Renal pelvis (tissue), 4 donors: ENCODE measurements around the gene VSIG10L2. TPM values are rescaled to one million over a fixed set of nuclear protein-coding genes. Genes with fewer than 3 reads are reported as not detected.
"Not testable (repeated sequence)": the region's sequence is repeated elsewhere in the genome, so short reads cannot be mapped to it uniquely, and the experiment has no call there.

Source experiments
- DNase-seq: peaks from one replicate; pipeline ENCODE4 v3.0.0-alpha.2; 2013
- polyA plus RNA-seq, 3 donors: library from polyadenylated mRNA; unstranded; fragments of 120-200 nt; gene quantifications; one replicate each; pipeline ENCODE4 v1.2.1, GENCODE V29; 2013; ENCODE audit not compliant: insufficient read length in 3 of 3

VSIG10L2 gene
- polyA plus RNA-seq, 3 donors: 0.06 TPM; not detected in 2

GRCh38 chr11:125967515-125967914 lies 21.7 kb downstream of the VSIG10L2 start:
- DNase-seq: no peak

DNA sequence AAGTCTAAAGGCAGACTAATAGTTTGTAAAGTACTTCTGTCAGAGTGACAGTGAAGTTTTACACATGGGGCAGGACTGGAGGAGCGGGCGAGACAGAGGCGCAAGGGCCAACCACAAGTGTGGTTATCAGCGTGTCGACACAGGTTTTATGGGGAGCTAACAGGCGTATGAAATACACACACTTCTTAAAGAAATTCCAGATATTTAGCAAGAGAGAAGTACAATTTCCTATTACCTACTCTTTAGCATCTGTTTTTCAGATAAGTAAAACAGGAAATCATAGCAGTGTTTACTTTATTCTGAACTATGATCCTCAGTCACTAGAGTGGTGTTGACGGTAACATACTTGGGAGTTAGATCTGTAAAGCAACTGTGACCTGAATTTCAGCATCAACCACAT lies 22.5 kb downstream of the VSIG10L2 start:
- DNase-seq: peak; percentile 11

- DNase-seq: no peak
Observed at GRCh38 chr11:125971618-125972017, 25.8 kb downstream of the VSIG10L2 start.

GRCh38 chr11:125974284-125974683 lies 28.4 kb downstream of the VSIG10L2 start:
- DNase-seq: no peak

GRCh38 chr11:125975634-125976033 lies 29.8 kb downstream of the VSIG10L2 start:
- no peak for DNase-seq

GRCh38 chr11:125976156-125976555 lies 30.3 kb downstream of the VSIG10L2 start:
- DNase-seq: no peak

DNA sequence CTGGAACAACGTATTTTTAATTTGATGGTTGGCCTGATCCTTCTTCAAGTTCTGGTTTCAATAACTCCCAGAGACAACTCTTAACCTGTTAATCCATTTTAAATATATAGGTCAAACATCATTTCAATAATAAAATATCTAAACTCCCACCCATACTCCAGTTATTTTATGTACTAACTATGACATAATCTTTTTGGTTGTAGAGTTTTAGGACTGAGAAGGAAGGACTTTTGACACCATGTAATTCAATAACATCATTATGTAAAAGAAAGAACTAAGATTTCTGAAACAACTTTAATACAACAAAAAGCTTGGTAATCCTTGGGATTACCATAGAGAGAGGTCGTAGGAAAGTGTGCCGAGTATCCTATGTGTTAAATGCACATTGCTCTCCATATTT lies 31.5 kb downstream of the VSIG10L2 start:
- DNase-seq: no peak

DNA sequence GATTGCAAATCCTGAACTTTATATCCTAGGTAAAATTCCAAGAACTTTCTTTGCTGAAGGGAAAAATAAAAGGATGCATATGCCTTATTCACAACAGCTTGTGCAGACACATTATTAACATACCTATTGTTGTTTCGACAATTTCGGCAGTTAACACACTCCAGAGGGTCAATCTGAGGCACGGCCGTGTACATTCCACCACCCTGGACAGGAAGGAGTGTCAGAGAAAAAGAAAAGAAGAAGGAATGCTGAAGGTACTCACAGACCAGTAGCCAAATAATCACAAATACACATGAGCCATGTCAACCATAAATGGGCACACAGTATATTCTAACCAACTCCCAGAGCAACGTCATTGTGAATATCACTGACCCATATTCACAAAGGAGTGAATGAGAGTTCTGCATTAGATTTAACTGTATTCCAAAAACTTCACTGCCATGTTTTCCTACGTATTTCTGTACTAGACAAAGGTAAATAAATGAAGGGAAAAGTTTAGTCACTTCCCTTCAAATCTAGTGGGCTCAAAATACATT lies 32.4 kb downstream of the VSIG10L2 start:
- DNase-seq: no peak

DNA sequence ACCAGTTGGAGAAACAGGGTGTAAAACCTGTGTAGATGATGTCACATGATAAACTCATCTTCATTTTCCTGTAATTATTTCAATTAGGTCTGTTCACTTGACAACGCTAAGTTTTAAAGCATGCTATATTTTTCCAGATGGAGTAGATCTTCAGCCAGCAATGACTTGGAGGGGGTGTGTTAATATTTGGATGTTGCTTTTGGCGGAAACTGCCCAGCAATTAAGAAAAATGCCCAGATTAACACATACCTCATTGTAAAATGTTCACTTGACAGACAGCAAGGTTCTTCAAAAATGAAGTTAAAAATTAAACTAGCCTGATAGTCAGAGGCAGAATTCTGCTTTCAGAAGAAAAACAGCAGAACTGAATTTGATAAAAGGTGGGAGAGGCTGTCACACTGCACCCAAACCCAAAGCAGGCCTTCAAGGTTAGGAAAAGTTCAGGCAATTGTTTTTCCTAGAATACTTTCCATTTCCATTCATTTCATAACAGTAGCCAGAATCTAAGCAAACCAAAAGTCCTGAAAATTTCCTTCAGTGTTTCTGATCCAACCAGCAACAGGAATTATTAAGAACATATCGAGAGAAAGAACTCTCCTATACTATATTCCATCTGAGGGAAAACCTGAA lies 33.0 kb downstream of the VSIG10L2 start:
- DNase-seq: no peak

GRCh38 chr11:125979511-125979910 lies 33.7 kb downstream of the VSIG10L2 start:
- DNase-seq: no peak

GRCh38 chr11:125980436-125980835 lies 34.6 kb downstream of the VSIG10L2 start:
- DNase-seq: no peak

GRCh38 chr11:125982348-125982730 lies 36.5 kb downstream of the VSIG10L2 start:
- no peak for DNase-seq

DNA sequence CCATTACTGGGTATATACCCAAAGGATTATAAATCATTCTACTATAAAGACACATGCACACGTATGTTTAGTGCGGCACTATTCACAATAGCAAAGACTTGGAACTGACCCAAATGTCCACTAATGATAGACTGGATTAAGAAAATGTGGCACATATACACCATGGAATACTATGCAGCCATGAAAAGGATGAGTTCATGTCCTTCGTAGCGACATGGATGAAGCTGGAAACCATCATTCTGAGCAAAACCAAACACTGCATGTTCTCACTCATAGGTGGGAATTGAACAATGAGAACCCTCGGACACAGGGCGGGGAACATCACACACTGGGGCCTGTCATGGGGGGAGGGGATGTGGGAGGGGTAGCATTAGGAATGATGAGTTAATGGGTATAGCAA lies 40.1 kb downstream of the VSIG10L2 start:
- DNase-seq: not testable (repeated sequence)

GRCh38 chr11:125987066-125987641 lies 41.3 kb downstream of the VSIG10L2 start:
- no peak for DNase-seq

DNA sequence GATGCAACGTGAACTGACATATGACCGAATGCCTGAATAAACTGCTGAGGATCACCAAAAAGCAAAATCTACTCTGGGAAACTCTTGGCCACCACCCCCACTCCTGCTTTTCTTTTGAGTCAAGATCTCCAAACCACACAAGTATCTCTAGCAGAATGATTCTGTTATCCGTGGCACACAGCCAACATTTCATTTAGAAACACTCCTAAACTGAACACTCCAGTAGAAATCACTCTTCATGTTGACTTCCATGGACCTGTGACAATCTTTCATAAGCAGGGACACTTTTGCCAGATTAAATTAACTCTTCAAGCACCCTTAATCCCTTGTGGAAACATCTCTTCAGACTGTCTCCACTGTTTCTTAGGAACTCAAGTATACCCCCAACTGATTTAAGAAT lies 44.4 kb downstream of the VSIG10L2 start:
- no peak for DNase-seq

- DNase-seq: no peak
Observed at GRCh38 chr11:125992893-125993292, 47.0 kb downstream of the VSIG10L2 start.

GRCh38 chr11:125994509-125994908 lies 48.7 kb downstream of the VSIG10L2 start:
- peak; percentile 35 for DNase-seq

- DNase-seq: no peak
Observed at GRCh38 chr11:125995313-125995712, 49.5 kb downstream of the VSIG10L2 start.

GRCh38 chr11:125998267-125998666 lies 52.4 kb downstream of the VSIG10L2 start:
- no peak for DNase-seq

- DNase-seq: no peak
Observed at GRCh38 chr11:125999234-125999880, 53.5 kb downstream of the VSIG10L2 start.

DNA sequence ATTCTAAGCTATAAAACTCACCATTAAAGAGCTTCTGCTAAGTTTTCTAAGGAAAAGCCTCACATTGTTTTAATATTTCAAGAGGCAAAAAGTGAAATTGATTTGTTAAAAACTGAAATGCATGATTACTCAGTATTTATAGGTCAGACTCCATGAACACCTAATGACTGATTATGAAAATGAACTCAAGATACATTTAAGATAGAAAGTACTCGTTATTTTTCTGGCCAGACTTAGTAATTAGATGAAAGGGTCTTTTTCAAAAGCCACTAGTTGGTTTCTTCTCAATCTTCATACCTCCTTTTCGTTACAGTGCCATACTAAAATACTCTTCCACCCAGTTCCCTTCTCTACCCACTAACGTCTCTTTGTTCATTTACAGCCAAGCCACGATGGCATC lies 56.3 kb downstream of the VSIG10L2 start:
- DNase-seq: no peak
